Hematopoietic multipotent progenitor cell treated with erythropoietin and hydrocortisone succinate and interleukin-3 and kit ligand, for 8 days (in vitro differentiated cells): Measurements from ENCODE around the gene PACRG.
"Not testable (repeated sequence)": the region's sequence is repeated elsewhere in the genome, so short reads cannot be mapped to it uniquely, and the experiment has no call there.

ENCODE experiments used
- DNase-seq: peaks from one replicate; pipeline ENCODE4 v3.0.0-alpha.2; 2015

The PACRG gene

GRCh38 chr6:162727322-162728182 lies at the start of gene PACRG, which contains the start of gene PRKN:
Gene PACRG (plus strand): TSS chr6:162727974.
Gene PRKN (minus strand): TSS chr6:162727766.
- peak; percentile 96 for DNase-seq

- DNase-seq: not testable (repeated sequence)
These were observed 48.9 kb upstream of the PACRG start for GRCh38 chr6:162678896-162679295.

- no peak for DNase-seq
These were observed 48.1 kb upstream of the PACRG start for GRCh38 chr6:162679681-162680080.

- no peak for DNase-seq
These were observed 47.4 kb upstream of the PACRG start for GRCh38 chr6:162680367-162680766.

- DNase-seq: no peak
These were observed 46.9 kb upstream of the PACRG start for GRCh38 chr6:162680871-162681270.

- DNase-seq: no peak
These were observed 46.3 kb upstream of the PACRG start for GRCh38 chr6:162681447-162681846.

GRCh38 chr6:162683135-162683534 lies 44.6 kb upstream of the PACRG start:
- DNase-seq: no peak

- DNase-seq: no peak
These were observed 43.7 kb upstream of the PACRG start for GRCh38 chr6:162684052-162684451.

GRCh38 chr6:162684961-162685360 lies 42.8 kb upstream of the PACRG start:
- DNase-seq: no peak

- DNase-seq: no peak
These were observed 42.2 kb upstream of the PACRG start for GRCh38 chr6:162685586-162685985.

- no peak for DNase-seq
These were observed 38.9 kb upstream of the PACRG start for GRCh38 chr6:162688751-162689345.

- no peak for DNase-seq
These were observed 37.6 kb upstream of the PACRG start for GRCh38 chr6:162690158-162690557.

- DNase-seq: no peak
These were observed 29.8 kb upstream of the PACRG start for GRCh38 chr6:162697872-162698403.

GRCh38 chr6:162698440-162698839 lies 29.3 kb upstream of the PACRG start:
- no peak for DNase-seq

- DNase-seq: no peak
These were observed 27.8 kb upstream of the PACRG start for GRCh38 chr6:162699961-162700360.

- DNase-seq: no peak
These were observed 26.8 kb upstream of the PACRG start for GRCh38 chr6:162700966-162701365.

- no peak for DNase-seq
These were observed 26.2 kb upstream of the PACRG start for GRCh38 chr6:162701551-162701950.

GRCh38 chr6:162702446-162702845 lies 25.3 kb upstream of the PACRG start:
- no peak for DNase-seq

GRCh38 chr6:162704001-162704400 lies 23.8 kb upstream of the PACRG start:
- no peak for DNase-seq

GRCh38 chr6:162705736-162706135 lies 22.0 kb upstream of the PACRG start:
- DNase-seq: no peak

GRCh38 chr6:162706232-162706631 lies 21.5 kb upstream of the PACRG start:
- DNase-seq: peak; percentile 3

GRCh38 chr6:162708971-162709370 lies 18.8 kb upstream of the PACRG start:
- DNase-seq: no peak

GRCh38 chr6:162709431-162709830 lies 18.3 kb upstream of the PACRG start:
- no peak for DNase-seq

- no peak for DNase-seq
These were observed 17.4 kb upstream of the PACRG start for GRCh38 chr6:162710419-162710818.
